Endothelial cell of umbilical vein (primary cell): Measurements from ENCODE around the gene EFCAB8. TPM values are rescaled to one million over a fixed set of nuclear protein-coding genes. Genes with fewer than 3 reads are reported as not detected.

Experiments
- BruUV-seq: library from RNA; stranded (reverse); fragments of 400-500 nt; replicated peaks from 2 replicates; lab custom pipeline; 2021; lab: Mats Ljungman, UMichigan
- CTCF ChIA-PET: fragments of 300-600, 350-600 bp; sonication (Branson Sonifier 250); formaldehyde crosslinking; loops from one replicate; lab custom pipeline; 2021; ENCODE audit warnings: antibody characterized with exemption, inconsistent platforms; lab: Charles Lee
- POLR2A ChIA-PET: fragments of 300-600, 350-600 bp; sonication (Branson Sonifier 250); formaldehyde crosslinking; loops from one replicate; lab custom pipeline; 2021; ENCODE audit warnings: antibody characterized with exemption, inconsistent platforms; lab: Charles Lee
- DNase-seq: peaks from one replicate; pipeline ENCODE4 v3.0.0-alpha.2; 2011; ENCODE audit warnings: low read depth, low spot score
- FAIRE-seq: peaks from 2 replicates; lab custom pipeline; 2011; peaks lifted over from hg19 to GRCh38; lab: Jason Lieb, UNC
- H2AFZ ChIP-seq: 2 replicates; pipeline ENCODE4 v1.6.0; 2012; ENCODE audit warnings: low read depth, low read length, control low read depth, inconsistent platforms
- H3K27ac ChIP-seq: 2 replicates; pipeline ENCODE4 v1.5.1; 2011; ENCODE audit warnings: low read depth, mild to moderate bottlenecking, control low read depth, low read length, moderate library complexity; ENCODE audit not compliant: insufficient read depth
- H3K27me3 ChIP-seq, 2 experiments: 2 replicates each; pipeline versions ENCODE4 v1.6.0 to v1.6.1; 2011; ENCODE audit warnings: low read length in 2 of 2, mixed read lengths in 1 of 2; ENCODE audit not compliant: control insufficient read depth in 2 of 2, insufficient read depth in 2 of 2
- H3K36me3 ChIP-seq, 2 experiments: 2 replicates in 1 of 2; 3 replicates in 1 of 2; pipeline ENCODE4 v1.5.1; 2011; ENCODE audit warnings: low read length in 2 of 2, mild to moderate bottlenecking in 1 of 2, moderate library complexity in 1 of 2; ENCODE audit not compliant: control insufficient read depth in 2 of 2, insufficient read depth in 2 of 2; ENCODE audit errors: extremely low read depth in 1 of 2
- H3K4me1 ChIP-seq: 3 replicates; pipeline ENCODE4 v1.5.1; 2011; ENCODE audit warnings: mild to moderate bottlenecking, low read length; ENCODE audit not compliant: control insufficient read depth, insufficient read depth; ENCODE audit errors: extremely low read depth
- H3K4me2 ChIP-seq: 2 replicates; pipeline ENCODE4 v1.6.1; 2011; ENCODE audit warnings: low read length, control low read depth, mixed read lengths; ENCODE audit not compliant: insufficient read depth
- H3K4me3 ChIP-seq, 3 experiments: fragments of 200-600 bp in 1 of 3; sonication (generic), shearing (Covaris generic) in 1 of 3; replicated peaks in 1 of 3; 2 replicates each; pipeline ENCODE4 v1.5.1; 2011 to 2016; ENCODE audit warnings: control low read depth in 3 of 3, low read length in 3 of 3, mild to moderate bottlenecking in 2 of 3, inconsistent platforms in 1 of 3, low read depth in 1 of 3, moderate library complexity in 1 of 3; ENCODE audit not compliant: insufficient read depth in 1 of 3
- H3K79me2 ChIP-seq: 2 replicates; pipeline ENCODE4 v1.6.0; 2012; ENCODE audit warnings: low read length, inconsistent platforms; ENCODE audit not compliant: control insufficient read depth, insufficient read depth
- H3K9ac ChIP-seq: replicated peaks from 2 replicates; pipeline ENCODE3; 2011; ENCODE audit warnings: low read length, control low read depth; ENCODE audit not compliant: insufficient read depth; ENCODE audit errors: extremely low read depth
- H3K9me1 ChIP-seq: replicated peaks from 3 replicates; pipeline ENCODE4 v1.6.0; 2011; ENCODE audit warnings: mild to moderate bottlenecking, low read length; ENCODE audit not compliant: control insufficient read depth, insufficient read depth; ENCODE audit errors: extremely low read depth
- H3K9me3 ChIP-seq: replicated peaks from 2 replicates; pipeline ENCODE4 v1.5.1; 2012; ENCODE audit warnings: low read length, inconsistent platforms; ENCODE audit not compliant: control insufficient read depth, insufficient read depth
- H4K20me1 ChIP-seq: replicated peaks from 2 replicates; pipeline ENCODE3; 2011; ENCODE audit warnings: mild to moderate bottlenecking, low read length; ENCODE audit not compliant: control insufficient read depth, insufficient read depth; ENCODE audit errors: extremely low read depth
- EZH2 ChIP-seq: IDR thresholded peaks from 2 replicates; pipeline ENCODE4 v1.6.1; 2012; ENCODE audit warnings: borderline replicate concordance, low read depth, mild to moderate bottlenecking, moderate library complexity, low read length, inconsistent platforms; ENCODE audit not compliant: severe bottlenecking
- FOS ChIP-seq: IDR thresholded peaks from 2 replicates; pipeline ENCODE4 v1.6.1; 2011; ENCODE audit warnings: mild to moderate bottlenecking, low read length, moderate library complexity, borderline replicate concordance; ENCODE audit not compliant: insufficient read depth
- GATA2 ChIP-seq: IDR thresholded peaks from 2 replicates; pipeline ENCODE4 v1.7.0; 2011; ENCODE audit warnings: low read depth, mild to moderate bottlenecking, moderate library complexity, mixed read lengths, low read length; ENCODE audit not compliant: insufficient read length, insufficient read depth
- JUN ChIP-seq: IDR thresholded peaks from 2 replicates; pipeline ENCODE4 v1.6.1; 2011; ENCODE audit warnings: borderline replicate concordance, low read depth; ENCODE audit not compliant: insufficient read length, insufficient read depth
- MYC ChIP-seq: IDR thresholded peaks from one replicate; pipeline ENCODE4 v1.6.1; 2011; ENCODE audit warnings: mild to moderate bottlenecking, low read depth, low read length
- POLR2A ChIP-seq: IDR thresholded peaks from 2 replicates; pipeline ENCODE4 v1.6.1; 2012; ENCODE audit warnings: low read depth, mild to moderate bottlenecking, control low read depth, low read length
- POLR2AphosphoS5 ChIP-seq: IDR thresholded peaks from 2 replicates; pipeline ENCODE4 v1.6.1; 2012; ENCODE audit warnings: low read depth, mild to moderate bottlenecking, control low read depth, low read length, moderate library complexity; ENCODE audit not compliant: insufficient read depth
- dilution Hi-C: fragments of 300-500 bp; cut with MboI; formaldehyde crosslinking; loops from one replicate; pipeline ENCODE4 v1.15.0; 2019; ENCODE audit warnings: low sequenced_read_pairs; ENCODE audit not compliant: extremely low pct_ligation_motif_present
- intact Hi-C: fragments of 100-400 bp; cut with micrococcal nuclease; formaldehyde crosslinking; loops from one replicate; pipeline ENCODE4 v1.10.0; 2022
- polyA plus RNA-seq, 4 experiments: library from polyadenylated mRNA; depleted of rRNA in 3 of 4; stranded (reverse) in 3 of 4; unstranded in 1 of 4; fragments of >200 nt; gene quantifications; 2 replicates each; pipeline versions ENCODE4 v1.2.1 to v1.2.3, GENCODE V29; 2011 to 2012; ENCODE audit warnings: missing spikeins in 1 of 4
- total RNA-seq: library from RNA; stranded (reverse); gene quantifications from 2 replicates; pipeline ENCODE4 v1.2.3, GENCODE V29; 2021
- TF ChIP-seq, protein P1 (sequence below): IDR thresholded peaks from 2 replicates; pipeline ENCODE4 v1.6.1; 2011; ENCODE audit not compliant: insufficient read depth, insufficient read length

EFCAB8 gene
- total and polyA plus RNA-seq, 2 donors (not counting 3 experiments of a cell fraction or from before 2014, with no cell fraction given) = 0.01 to 0.31 TPM

DNA sequence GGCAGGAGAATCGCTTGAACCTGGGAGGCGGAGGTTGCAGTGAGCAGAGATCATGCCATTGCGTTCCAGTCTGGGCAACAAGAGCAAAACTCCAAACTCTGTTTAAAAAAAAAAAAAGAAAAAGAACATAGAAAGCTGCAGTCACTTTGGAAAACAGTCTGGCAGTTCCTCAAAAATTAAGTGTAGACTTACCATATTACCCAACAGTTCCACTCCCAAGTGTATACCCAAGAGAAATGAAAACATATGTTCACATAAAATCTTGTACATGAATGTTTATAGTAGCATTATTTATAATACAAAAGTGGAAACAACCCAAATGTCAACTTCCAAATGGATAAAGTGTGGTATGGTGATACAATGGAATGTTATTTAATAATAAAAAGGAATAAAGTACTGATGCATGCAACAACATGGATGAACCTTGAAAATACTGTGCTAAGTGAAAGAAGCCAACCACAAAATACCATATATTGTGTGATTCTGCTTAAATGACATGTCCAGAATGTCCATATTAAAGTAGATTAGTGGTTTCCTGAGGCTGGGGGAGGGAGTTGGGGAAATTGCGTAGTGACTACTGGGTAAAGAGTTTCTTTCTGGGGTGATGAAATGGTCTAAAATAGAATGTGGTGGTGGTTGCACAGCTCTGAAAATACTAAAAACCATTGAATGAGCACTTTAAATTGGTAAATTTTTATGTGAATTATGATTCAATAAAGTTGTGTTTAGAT is 82.6 kb downstream of the EFCAB8 start:
- TF ChIP-seq EZH2 (no peak), FOS (no peak), JUN (no peak), POLR2A (no peak), POLR2AphosphoS5 (no peak), GATA2 (no peak), MYC (no peak)
- TF ChIP-seq, protein P1, sequence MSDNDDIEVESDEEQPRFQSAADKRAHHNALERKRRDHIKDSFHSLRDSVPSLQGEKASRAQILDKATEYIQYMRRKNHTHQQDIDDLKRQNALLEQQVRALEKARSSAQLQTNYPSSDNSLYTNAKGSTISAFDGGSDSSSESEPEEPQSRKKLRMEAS = no peak
- no peak for FAIRE-seq
- H3K36me3 ChIP-seq = no peaks in the 10 kb centered on the region
- dilution Hi-C loops (no loop called here), intact Hi-C loops (no loop called here)
- H3K27ac ChIP-seq = no peak overlapping the region
- no TSS peak for BruUV-seq
- H3K9ac ChIP-seq = no peak overlapping the region
- H3K9me1 ChIP-seq = no peaks in the 10 kb centered on the region
- CTCF ChIA-PET = interaction anchor here (0.8 kb wide), 1 partner anchor 39 kb away, joined by 3 read pairs; no protein-coding TSS in a partner anchor
- H4K20me1 ChIP-seq = no peaks in the 10 kb centered on the region
- peaks cover under 1 to 8% of the 10 kb centered on the region in 2 experiments for H3K27me3 ChIP-seq
- H3K9me3 ChIP-seq = no peaks in the 10 kb centered on the region
- POLR2A ChIA-PET = no interaction called here
- H3K4me2 ChIP-seq = no peak overlapping the region
- H3K4me3 ChIP-seq = no peak overlapping the region
- no peaks in the 10 kb centered on the region for H3K79me2 ChIP-seq
- no peak for DNase-seq
- H3K4me1 ChIP-seq = no peaks in the 10 kb centered on the region
- no peak overlapping the region for H2AFZ ChIP-seq
